Hepatocyte (in vitro differentiated cells): Measurements from ENCODE around the gene COL4A2. TPM values are rescaled to one million over a fixed set of nuclear protein-coding genes. Genes with fewer than 3 reads are reported as not detected.

Experiments
- DNase-seq: peaks from one replicate; pipeline ENCODE4 v3.0.0-alpha.2; 2016; ENCODE audit warnings: low spot score
- H2AFZ ChIP-seq: fragments of 200-600 bp; sonication (generic); 2 replicates; pipeline ENCODE4 v1.6.0; 2016; ENCODE audit warnings: antibody characterized with exemption, mild to moderate bottlenecking
- H3K27ac ChIP-seq: fragments of 200-600 bp; sonication (generic); 2 replicates; pipeline ENCODE4 v1.5.1; 2016; ENCODE audit warnings: mild to moderate bottlenecking
- H3K27me3 ChIP-seq: fragments of 200-600 bp; sonication (generic); 2 replicates; pipeline ENCODE4 v1.6.1; 2016
- H3K36me3 ChIP-seq: fragments of 200-600 bp; sonication (generic); replicated peaks from 2 replicates; pipeline ENCODE4 v1.5.1; 2016; ENCODE audit warnings: low read depth; ENCODE audit not compliant: insufficient read depth
- H3K4me1 ChIP-seq: fragments of 200-600 bp; sonication (generic); 2 replicates; pipeline ENCODE4 v1.5.1; 2016; ENCODE audit warnings: mild to moderate bottlenecking, moderate library complexity; ENCODE audit not compliant: insufficient read depth
- H3K4me2 ChIP-seq: fragments of 200-600 bp; sonication (generic); 2 replicates; pipeline ENCODE4 v1.6.0; 2016
- H3K4me3 ChIP-seq: fragments of 200-600 bp; sonication (generic); 2 replicates; pipeline ENCODE4 v1.5.1; 2016; ENCODE audit warnings: mild to moderate bottlenecking
- H3K79me2 ChIP-seq: fragments of 200-600 bp; sonication (generic); 2 replicates; pipeline ENCODE4 v1.6.0; 2017; ENCODE audit warnings: mild to moderate bottlenecking
- H3K9me2 ChIP-seq: fragments of 200-600 bp; sonication (generic); replicated peaks from 2 replicates; pipeline ENCODE4 v1.6.0; 2017; ENCODE audit warnings: mild to moderate bottlenecking; ENCODE audit not compliant: insufficient read depth
- H3K9me3 ChIP-seq: fragments of 200-600 bp; sonication (generic); 2 replicates; pipeline ENCODE4 v1.5.1; 2016; ENCODE audit warnings: low read depth, mild to moderate bottlenecking
- H4K20me1 ChIP-seq: fragments of 200-600 bp; sonication (generic); 2 replicates; pipeline ENCODE4 v1.6.0; 2016; ENCODE audit warnings: mild to moderate bottlenecking; ENCODE audit not compliant: insufficient read depth, poor library complexity, severe bottlenecking
- EZH2 ChIP-seq: fragments of 200-600 bp; sonication (generic); IDR thresholded peaks from 2 replicates; pipeline ENCODE4 v1.6.1; 2016; ENCODE audit warnings: antibody characterized with exemption, mild to moderate bottlenecking, borderline replicate concordance
- EZH2phosphoT487 ChIP-seq: fragments of 200-600 bp; sonication (generic); IDR thresholded peaks from one replicate; pipeline ENCODE4 v1.6.1; 2018; ENCODE audit warnings: antibody characterized with exemption, mild to moderate bottlenecking, low read depth, moderate library complexity; ENCODE audit not compliant: unreplicated experiment, severe bottlenecking
- WGBS: methylation state at CpG from one replicate; pipeline ENCODE4 v1.1.6; 2016; ENCODE audit warnings: low lambda C conversion rate; ENCODE audit errors: missing lambda C conversion rate; 5-methylcytosine and 5-hydroxymethylcytosine counted together
- polyA plus RNA-seq: library from polyadenylated mRNA; unstranded; fragments of >200 nt; fragmentation: Nextera tagmentation; extraction: Ambion mirVana; gene quantifications from 2 replicates; pipeline ENCODE4 v1.2.1, GENCODE V29; 2016
- total RNA-seq: library from RNA; depleted of rRNA; stranded (reverse); fragments of >200 nt; gene quantifications from 2 replicates; pipeline ENCODE4 v1.2.3, GENCODE V29; 2014
- TF ChIP-seq, protein P1 (sequence below): fragments of 200-600 bp; sonication (generic); IDR thresholded peaks from 2 replicates; pipeline ENCODE4 v1.5.1; 2016; ENCODE audit warnings: antibody characterized with exemption, mild to moderate bottlenecking; ENCODE audit not compliant: poor library complexity

Gene COL4A2
- total and polyA plus RNA-seq, 2 experiments from 2014 or later: 171 to 221 TPM

DNA sequence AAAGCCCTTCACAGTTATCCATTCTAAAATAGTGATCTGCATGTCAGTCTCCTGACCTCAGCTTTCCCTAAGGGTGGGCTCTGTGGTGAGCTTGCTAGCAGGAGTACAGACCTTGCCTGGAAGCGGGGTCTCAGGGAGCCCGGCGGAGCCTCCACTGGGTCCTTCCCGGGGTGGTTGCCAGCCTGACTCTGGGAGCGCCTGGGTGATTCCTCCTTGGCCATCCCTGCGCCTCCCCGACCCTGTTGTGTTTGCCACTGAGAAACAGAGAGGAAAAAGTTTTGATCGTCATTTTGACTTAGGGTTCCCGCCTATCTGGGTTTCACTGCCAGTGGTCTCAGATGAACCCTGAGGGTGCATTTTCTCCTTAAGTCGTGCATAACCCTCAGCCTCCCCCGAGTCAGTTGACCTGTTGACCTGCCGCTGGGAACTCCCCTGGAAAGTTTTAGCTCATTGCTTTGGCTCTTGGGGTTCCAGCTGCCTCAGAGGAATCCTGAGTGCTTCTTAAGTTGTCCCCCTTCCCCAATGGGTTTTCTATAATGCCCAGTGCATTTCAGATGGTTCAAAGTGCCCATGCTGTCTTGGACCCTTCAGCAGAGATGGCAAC is 136.6 kb downstream of the COL4A2 start:
- no peaks in the 10 kb centered on the region for H3K9me3 ChIP-seq
- no peaks in the 10 kb centered on the region for H4K20me1 ChIP-seq
- H3K4me3 ChIP-seq: no peak overlapping the region
- TF ChIP-seq EZH2: no peak
- TF ChIP-seq, protein P1, sequence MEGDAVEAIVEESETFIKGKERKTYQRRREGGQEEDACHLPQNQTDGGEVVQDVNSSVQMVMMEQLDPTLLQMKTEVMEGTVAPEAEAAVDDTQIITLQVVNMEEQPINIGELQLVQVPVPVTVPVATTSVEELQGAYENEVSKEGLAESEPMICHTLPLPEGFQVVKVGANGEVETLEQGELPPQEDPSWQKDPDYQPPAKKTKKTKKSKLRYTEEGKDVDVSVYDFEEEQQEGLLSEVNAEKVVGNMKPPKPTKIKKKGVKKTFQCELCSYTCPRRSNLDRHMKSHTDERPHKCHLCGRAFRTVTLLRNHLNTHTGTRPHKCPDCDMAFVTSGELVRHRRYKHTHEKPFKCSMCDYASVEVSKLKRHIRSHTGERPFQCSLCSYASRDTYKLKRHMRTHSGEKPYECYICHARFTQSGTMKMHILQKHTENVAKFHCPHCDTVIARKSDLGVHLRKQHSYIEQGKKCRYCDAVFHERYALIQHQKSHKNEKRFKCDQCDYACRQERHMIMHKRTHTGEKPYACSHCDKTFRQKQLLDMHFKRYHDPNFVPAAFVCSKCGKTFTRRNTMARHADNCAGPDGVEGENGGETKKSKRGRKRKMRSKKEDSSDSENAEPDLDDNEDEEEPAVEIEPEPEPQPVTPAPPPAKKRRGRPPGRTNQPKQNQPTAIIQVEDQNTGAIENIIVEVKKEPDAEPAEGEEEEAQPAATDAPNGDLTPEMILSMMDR: no peak
- no peak for TF ChIP-seq EZH2phosphoT487
- H3K27me3 ChIP-seq: no peaks in the 10 kb centered on the region
- no peak overlapping the region for H3K27ac ChIP-seq
- DNase-seq: no peak
- no peaks in the 10 kb centered on the region for H3K9me2 ChIP-seq
- no peak overlapping the region for H3K4me2 ChIP-seq
- no peaks in the 10 kb centered on the region for H3K79me2 ChIP-seq
- 89% methylated on average over 12 of the region's 12 CpGs for WGBS
- H2AFZ ChIP-seq: no peak overlapping the region
- no peaks in the 10 kb centered on the region for H3K36me3 ChIP-seq
- H3K4me1 ChIP-seq: peaks cover 16% of the 10 kb centered on the region

DNA sequence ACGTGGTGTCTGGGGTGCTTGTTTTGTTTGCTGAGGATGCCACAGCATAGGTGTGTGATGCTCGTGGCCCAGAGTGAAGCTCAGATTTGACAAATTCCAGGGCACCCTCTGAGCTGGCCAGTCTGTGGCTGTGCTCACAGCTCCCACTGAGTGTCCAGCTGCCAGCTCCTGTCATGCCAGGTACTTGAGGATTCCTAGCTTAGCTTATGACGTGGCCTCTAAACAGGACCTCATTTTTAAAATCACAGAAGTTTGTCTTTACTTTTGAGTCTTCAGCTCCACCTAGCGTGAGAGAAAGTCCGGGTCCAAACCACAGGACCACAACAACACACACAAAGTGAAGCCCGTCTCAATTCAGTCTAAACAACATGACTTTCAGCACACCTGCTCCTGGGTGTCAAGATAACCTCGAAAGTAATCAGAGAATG is 137.2 kb downstream of the COL4A2 start:
- WGBS: 90% methylated on average over 7 of the region's 7 CpGs

DNA sequence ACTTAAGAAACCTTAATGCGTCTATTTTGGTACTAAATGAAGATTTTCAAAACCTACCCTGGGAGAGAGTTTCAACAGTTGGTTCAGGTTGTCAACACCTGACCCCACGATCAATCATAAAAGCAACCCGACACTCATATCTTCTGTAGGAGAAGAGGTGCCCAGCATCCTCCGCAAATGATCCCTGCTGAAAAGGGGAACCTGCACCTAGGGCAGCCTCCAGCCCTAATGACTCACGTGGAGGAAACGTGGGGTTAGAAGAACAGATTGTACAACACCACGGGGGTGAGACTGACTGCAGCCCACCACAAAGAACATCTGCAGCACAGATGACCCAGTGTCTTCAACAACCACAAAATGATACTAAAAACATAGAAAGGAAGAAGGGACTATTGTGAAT is 138.1 kb downstream of the COL4A2 start:
- no peaks in the 10 kb centered on the region for H3K9me3 ChIP-seq
- no peak overlapping the region for H3K4me2 ChIP-seq
- no peak overlapping the region for H3K4me3 ChIP-seq
- H3K27ac ChIP-seq: no peak overlapping the region
- DNase-seq: no peak
- no peaks in the 10 kb centered on the region for H3K27me3 ChIP-seq
- WGBS: 88% methylated on average over 7 of the region's 7 CpGs
- TF ChIP-seq EZH2phosphoT487 (no peak), EZH2 (no peak)
- TF ChIP-seq, protein P1: no peak
- H2AFZ ChIP-seq: no peak overlapping the region
- no peaks in the 10 kb centered on the region for H3K79me2 ChIP-seq
- H3K36me3 ChIP-seq: no peaks in the 10 kb centered on the region
- peaks cover 16% of the 10 kb centered on the region for H3K4me1 ChIP-seq
- no peaks in the 10 kb centered on the region for H4K20me1 ChIP-seq
- H3K9me2 ChIP-seq: no peaks in the 10 kb centered on the region

More for the DNA sequence above, 137.2 kb downstream of the COL4A2 start:
- Histone ChIP-seq H3K9me3 (no peaks in the 10 kb centered on the region), H2AFZ (no peak overlapping the region), H3K79me2 (no peaks in the 10 kb centered on the region), H3K4me1 (peaks cover 16% of the 10 kb centered on the region), H3K9me2 (no peaks in the 10 kb centered on the region), H3K4me2 (no peak overlapping the region), H3K27me3 (no peaks in the 10 kb centered on the region), H4K20me1 (no peaks in the 10 kb centered on the region), H3K4me3 (no peak overlapping the region), H3K36me3 (no peaks in the 10 kb centered on the region), H3K27ac (no peak overlapping the region)
- no peak for TF ChIP-seq EZH2
- TF ChIP-seq, protein P1: no peak
- no peak for TF ChIP-seq EZH2phosphoT487
- no peak for DNase-seq
